T1000 (cell line): ENCODE measurements around the gene WSCD2.

Experiments used
- DNase-seq: peaks from one replicate; lab custom pipeline; 2025; ENCODE audit warnings: mixed read lengths; lab: John Stamatoyannopoulos, UW

WSCD2 gene

GRCh38 chr12:108269224-108269623 is 140.1 kb downstream of the WSCD2 start:
- DNase-seq, result no peak

DNA sequence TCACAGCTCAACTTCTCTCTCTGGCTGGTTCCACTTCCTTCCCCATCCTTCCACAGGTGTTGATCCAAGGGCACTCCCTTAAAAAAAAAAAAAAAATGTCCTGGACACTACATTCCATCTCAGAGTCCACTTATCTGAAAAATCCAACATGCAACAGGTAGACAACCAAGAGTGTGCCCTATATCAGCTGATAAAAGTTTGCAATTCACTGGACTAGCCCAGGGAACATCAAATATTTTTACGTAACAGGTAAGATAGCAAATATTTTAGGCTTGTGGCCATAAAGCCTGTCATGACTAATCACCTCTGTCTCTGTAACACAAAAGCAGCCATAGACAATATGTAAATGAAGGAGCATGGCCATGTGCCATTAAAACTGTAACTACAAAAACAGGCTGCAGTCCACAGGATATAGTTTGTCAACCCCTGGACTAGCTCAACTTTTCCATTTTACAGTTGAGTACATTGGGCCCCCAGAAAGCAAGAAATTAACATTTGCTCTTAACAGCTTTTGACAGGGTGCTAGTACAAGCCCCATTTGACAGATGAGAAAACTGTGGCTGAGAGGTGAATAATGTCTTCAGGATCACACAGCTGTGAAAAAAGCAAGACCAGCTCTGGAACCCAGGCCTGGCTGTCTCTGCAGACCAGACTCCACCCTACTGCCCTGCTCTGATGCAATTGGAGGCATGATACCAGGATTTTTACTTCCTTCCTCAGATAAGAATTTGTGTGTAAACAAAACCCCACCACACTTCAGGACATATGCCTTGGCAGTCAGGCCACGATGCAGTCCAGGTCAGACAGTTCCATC is 141.2 kb downstream of the WSCD2 start:
- no peak for DNase-seq

DNA sequence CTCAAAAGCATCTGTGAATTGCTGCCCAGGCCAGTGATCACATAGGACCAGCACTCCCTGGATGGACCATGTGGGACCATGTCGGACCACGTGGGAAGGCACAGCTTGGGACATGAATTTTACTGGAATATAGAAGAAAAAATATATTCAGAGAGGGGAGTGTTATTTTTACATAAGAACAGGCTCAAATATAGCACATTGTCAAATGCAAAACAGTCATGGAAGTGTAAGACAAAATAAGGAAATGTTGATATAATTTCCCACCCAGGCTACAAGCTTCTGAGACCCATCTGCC is 141.7 kb downstream of the WSCD2 start:
- DNase-seq, result no peak

- DNase-seq, result no peak
These were observed 143.1 kb downstream of the WSCD2 start for GRCh38 chr12:108271951-108272872.

GRCh38 chr12:108273217-108273616 is 144.1 kb downstream of the WSCD2 start:
- DNase-seq, result no peak

DNA sequence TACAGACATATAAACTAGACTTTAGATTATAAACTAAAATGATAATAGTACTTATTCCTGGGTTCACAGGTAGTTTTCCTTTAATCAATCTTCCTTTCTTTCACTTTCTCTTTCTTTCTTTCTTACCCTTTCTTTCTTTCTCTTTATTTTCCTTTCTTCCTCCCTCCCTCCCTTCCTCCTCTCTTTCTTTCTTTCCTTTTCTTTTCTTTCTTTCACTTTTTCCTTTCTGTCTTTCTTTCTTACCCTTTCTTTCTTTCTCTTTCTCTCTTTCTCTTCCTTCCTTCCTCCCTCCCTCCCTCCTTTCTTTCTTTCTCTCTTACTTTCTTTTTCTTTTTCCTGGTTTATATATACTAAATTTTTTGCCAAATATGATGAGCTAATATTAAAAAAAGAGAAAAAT is 148.5 kb downstream of the WSCD2 start:
- DNase-seq, result no peak

DNA sequence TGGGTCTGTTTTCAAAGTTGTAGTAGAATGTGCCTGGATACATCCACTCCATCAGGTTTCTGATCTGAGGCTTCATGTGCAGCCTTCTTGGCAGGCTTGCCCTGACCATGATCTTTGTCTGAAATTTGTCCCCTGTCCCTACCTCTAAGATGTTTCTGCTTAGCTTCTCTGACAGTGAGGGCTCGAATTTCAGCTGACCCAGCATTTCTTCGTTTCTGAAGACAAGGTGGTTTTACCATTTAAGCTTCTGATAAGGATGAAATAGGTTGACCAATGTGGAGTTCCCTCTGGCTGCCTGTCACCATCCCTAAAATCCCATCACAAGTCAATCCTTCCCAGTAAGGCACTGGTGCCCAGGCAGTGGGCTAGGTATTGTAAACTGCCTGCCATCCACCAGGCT is 153.1 kb downstream of the WSCD2 start:
- no peak for DNase-seq

DNA sequence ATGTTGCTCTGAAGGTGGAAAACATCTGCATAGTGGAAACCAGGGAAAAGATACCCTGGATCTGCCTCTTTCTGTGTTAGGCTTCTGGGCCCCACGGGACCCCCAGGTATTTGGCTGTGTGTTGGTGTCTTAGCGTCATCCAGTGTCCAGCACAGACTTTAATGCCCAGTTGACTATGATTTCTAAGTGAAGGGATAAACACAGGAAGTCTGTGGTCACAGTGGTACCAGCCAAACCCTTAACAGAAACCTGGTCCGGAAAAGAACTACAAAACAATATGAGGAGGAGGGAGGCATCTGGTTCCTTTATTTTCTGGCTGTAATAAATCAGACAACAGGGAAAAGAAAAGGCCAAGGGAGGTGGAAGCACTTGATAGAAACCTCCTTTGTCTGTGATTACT is 153.6 kb downstream of the WSCD2 start:
- no peak for DNase-seq

- no peak for DNase-seq
These were observed 155.1 kb downstream of the WSCD2 start for GRCh38 chr12:108284163-108284562.

- no peak for DNase-seq
These were observed 155.9 kb downstream of the WSCD2 start for GRCh38 chr12:108285016-108285415.

GRCh38 chr12:108287227-108287626 is 158.1 kb downstream of the WSCD2 start:
- DNase-seq, result no peak

GRCh38 chr12:108289350-108290161 is 160.5 kb downstream of the WSCD2 start:
- DNase-seq, result no peak

- DNase-seq, result no peak
These were observed 166.6 kb downstream of the WSCD2 start for GRCh38 chr12:108295641-108296040.

- DNase-seq, result no peak
These were observed 167.9 kb downstream of the WSCD2 start for GRCh38 chr12:108296945-108297344.

DNA sequence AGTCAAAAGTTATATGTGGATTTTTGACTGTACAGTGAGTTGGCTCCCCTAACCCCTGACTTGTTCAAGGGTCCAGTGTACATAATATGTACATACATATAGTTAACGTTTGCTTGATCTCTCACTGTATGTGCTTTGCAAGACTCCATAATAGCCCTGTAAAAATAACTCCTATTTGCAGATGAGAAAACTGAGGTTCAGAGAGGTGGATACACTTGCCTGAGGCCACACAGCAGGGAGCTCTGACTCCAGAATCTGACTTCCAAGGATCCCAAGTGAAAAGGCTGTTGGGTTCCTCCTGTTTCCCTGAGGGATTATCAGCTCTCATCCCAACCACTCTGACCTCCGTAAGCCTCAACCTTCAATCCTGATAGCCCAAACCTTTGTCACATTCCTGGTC is 168.3 kb downstream of the WSCD2 start:
- DNase-seq, result no peak

DNA sequence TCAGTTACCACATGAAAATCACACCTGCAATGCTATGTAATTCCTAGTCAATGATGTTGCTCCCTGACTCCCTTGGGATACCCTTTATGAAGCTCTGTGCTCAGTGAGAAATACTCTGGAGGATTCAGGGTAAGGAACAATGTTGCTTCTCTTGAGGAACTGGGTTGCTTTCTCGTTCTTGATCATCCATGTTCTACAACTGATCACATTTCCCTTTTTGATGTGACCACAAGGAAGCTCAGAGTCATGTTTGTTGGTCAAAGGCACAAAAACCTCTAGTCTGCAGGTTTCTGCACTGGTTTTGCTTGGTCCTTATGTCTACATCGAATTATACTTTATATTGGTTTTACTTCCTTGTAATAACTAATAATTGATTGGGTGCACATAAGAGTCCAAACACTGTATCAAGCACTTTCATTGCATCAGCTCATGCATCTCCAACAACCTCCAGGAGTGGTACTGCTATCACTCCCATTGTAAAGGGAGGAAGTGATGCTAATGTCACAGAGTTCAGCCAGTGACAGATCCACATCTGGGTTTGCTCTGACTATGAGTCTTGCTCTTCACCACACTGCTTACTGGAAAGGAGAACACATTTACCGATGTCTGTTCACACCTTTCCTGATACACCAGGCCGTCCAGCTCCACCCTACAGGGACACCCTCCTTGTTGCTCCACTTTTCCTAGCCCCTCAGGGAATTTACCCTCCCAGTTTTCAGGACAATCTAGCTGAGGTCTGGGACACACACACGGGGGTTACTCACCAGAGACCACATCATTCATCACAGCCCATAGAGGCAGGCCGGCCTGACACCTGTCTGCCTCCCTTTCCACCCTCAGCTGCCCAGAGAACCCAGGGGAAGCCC is 169.0 kb downstream of the WSCD2 start:
- no peak for DNase-seq

DNA sequence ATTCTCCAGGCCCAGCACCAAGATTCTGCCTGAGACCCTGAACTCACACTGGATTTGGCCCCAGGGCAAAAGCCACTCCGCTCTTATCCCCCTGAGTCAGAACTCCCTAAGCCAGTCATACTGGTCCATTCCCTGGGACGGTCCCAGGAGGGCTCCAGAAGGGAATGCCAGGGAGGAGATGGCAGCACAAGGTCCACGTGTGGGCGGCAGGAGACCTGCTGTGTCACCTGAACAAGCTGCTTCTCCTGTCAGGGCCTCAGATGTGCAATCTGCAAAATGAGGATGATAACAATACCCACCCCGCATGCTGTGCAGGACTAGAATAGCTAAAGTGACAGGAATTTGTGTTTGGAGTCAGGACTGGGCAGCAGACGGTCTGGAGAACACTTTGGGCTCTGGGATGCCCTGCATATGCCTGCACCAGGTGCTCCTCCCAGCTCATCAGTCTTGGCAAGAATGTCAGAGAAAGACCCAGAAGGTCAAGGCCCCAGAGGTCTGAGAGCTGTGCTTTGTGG is 169.7 kb downstream of the WSCD2 start:
- DNase-seq, result no peak

DNA sequence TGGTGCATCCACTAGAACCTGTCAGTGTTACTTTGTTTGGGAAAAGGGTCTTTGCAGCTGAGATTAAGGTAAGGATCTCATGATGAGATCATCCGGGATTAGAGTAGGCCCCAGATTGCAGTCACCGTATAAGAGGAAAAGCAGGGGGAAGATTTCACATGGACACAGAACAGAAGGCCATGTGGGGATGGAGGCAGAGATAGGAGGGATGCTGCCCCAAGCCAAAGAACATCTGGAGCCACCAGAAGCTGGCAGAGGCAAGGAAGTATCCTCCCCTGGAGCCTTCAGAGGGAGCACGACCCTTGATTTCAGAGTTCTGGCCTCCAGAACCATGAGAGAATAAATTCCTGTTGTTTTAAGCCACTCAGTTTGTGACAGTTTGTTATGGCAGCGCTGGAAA is 170.4 kb downstream of the WSCD2 start:
- DNase-seq, result no peak
